PC-9 (cell line): Measurements from ENCODE around the gene ARHGAP32.

Experiments used
- EZH2 ChIP-seq: fragments of 200-600 bp; sonication (generic); IDR thresholded peaks from 2 replicates; pipeline ENCODE4 v1.8.0; 2017; ENCODE audit warnings: antibody characterized with exemption, low read depth
- TF ChIP-seq, protein P1 (sequence below): fragments of 200-600 bp; sonication (generic); conservative IDR thresholded peaks from 2 replicates; pipeline ENCODE4 v1.6.1; 2017; ENCODE audit warnings: mixed run types, antibody characterized with exemption, mild to moderate bottlenecking, moderate library complexity

DNA sequence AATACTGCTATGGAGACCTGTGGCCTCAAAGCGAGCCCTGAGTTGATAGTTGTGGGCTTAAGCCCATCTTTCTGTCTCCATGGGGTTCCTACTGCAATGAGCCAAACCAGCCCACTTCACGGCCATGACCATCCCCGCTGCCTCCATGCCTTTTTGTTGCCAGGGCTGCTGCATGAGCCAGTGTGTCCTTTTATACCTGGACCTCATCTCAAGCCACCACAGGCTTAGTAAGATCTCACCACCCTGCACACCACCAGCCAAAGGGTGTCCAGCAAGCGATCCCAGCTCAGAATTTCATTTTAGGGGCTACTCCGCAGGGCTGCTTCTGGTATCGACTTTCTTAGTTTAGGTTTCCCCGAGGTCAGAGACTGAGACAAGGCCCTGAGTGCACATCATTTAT is 257.8 kb downstream of the ARHGAP32 start:
- TF ChIP-seq, protein P1, sequence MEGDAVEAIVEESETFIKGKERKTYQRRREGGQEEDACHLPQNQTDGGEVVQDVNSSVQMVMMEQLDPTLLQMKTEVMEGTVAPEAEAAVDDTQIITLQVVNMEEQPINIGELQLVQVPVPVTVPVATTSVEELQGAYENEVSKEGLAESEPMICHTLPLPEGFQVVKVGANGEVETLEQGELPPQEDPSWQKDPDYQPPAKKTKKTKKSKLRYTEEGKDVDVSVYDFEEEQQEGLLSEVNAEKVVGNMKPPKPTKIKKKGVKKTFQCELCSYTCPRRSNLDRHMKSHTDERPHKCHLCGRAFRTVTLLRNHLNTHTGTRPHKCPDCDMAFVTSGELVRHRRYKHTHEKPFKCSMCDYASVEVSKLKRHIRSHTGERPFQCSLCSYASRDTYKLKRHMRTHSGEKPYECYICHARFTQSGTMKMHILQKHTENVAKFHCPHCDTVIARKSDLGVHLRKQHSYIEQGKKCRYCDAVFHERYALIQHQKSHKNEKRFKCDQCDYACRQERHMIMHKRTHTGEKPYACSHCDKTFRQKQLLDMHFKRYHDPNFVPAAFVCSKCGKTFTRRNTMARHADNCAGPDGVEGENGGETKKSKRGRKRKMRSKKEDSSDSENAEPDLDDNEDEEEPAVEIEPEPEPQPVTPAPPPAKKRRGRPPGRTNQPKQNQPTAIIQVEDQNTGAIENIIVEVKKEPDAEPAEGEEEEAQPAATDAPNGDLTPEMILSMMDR = no peak
- no peak for TF ChIP-seq EZH2
